GM21515 (cell line): Measurements from ENCODE around the gene RYR1.
"Not testable (repeated sequence)": the region's sequence is repeated elsewhere in the genome, so short reads cannot be mapped to it uniquely, and the experiment has no call there.

Experiments
- ATAC-seq: cut with Tn5 transposase; IDR thresholded peaks from one replicate; pipeline ENCODE4 v1.9.1; 2021; ENCODE audit not compliant: unreplicated experiment

The RYR1 gene

DNA sequence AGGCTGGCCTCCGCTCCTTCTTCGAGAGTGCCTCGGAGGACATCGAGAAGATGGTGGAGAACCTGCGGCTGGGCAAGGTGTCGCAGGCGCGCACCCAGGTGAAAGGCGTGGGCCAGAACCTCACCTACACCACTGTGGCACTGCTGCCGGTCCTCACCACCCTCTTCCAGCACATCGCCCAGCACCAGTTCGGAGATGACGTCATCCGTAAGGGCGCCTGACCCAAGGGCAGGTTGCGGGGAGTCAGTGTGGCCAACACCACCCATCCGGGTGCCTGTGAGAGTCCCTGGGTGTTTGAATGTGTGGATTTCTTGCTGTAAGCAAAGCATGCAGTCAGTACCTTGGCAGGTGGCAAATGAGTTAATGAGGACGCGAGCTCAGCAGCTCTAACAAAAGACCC is 78.8 kb downstream of the RYR1 start:
- ATAC-seq: no peak

DNA sequence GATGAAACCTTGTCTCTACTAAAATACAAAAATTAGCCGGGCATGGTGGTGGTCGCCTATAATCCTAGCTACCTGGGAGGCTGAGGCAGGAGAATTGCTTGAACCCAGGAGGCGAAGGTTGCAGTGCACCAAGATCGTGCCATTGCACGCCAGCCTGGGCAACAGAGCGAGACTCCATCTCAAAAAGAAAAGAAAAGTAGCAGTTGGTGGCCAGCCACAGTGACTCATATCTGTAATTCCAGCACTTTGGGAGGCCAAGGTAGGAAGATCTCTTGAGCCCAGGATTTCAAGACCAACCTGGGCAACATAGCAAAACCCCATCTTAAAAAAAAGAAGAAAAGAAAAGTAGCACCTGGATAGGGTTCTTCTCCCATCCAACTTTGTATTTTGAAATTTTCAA is 79.7 kb downstream of the RYR1 start:
- not testable (repeated sequence) for ATAC-seq

DNA sequence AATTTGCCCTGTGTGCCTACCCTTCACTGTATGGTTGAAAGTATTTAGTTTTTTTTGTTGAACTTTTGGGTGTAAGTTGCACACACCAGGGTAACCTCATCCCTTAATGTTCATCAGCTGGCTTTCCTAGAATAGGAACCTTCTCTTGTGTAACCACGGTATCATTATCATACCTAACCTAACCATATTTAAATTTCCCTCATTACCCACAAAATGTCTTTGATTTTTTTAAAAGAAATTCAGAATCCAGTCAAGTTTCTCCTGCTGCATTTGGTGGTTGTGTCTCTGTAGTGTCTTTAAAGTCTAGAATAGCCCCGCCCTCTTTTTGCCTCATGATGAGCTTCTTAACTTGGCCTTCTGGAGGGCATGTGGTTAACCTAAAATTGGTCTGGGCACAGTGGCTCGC is 80.3 kb downstream of the RYR1 start:
- no peak for ATAC-seq

DNA sequence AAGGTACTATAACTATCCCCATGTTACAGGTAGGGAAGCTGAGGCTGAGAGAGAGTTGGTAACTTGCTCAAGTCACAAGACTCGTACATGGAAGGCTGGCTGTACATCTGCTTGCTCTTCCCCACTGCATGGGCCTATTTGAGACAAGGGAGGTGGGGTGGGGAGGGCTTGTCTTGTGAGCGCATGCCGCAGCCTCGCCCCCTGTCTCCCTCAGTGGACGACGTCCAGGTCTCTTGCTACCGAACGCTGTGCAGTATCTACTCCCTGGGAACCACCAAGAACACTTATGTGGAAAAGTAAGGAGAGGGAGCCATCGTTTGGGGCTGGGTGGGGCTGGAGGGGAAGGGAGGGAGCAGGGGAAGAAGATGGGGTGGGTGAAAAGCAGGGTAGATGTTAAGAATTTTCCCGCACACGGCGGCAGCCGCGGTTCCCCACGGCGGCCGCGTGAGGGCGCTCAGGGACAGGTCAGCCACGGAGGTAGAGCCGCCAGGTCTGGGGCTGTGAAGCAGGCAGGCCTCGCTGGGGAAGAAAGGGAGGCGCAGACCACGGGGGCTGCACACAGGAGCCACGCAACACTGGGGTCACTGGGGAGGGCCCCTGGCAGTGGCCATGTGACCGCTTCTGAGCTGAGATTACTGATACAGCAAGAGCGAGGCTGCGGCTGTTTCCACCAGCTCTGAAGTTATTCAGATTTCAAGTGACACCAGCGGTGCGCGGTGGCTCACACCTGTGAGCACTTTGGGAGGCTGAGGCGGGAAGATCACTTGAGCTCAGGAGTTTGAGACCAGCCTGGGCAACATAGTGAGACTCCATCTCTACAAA is 81.5 kb downstream of the RYR1 start:
- ATAC-seq: no peak

DNA sequence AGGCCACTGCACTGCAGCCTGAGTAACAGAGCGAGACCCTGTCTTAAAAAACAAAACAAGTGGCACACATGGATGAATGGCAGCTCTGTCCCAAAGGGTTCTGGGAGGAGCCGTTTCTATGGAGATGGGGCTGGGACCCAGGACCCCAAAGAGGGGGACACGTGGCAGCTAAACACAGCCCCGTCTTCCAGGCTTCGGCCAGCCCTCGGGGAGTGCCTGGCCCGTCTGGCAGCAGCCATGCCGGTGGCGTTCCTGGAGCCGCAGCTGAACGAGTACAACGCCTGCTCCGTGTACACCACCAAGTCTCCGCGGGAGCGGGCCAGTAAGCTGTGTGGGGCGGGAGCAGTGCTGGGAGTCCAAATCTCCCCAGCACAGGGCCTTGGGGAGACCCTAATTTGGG is 82.4 kb downstream of the RYR1 start:
- ATAC-seq: no peak

DNA sequence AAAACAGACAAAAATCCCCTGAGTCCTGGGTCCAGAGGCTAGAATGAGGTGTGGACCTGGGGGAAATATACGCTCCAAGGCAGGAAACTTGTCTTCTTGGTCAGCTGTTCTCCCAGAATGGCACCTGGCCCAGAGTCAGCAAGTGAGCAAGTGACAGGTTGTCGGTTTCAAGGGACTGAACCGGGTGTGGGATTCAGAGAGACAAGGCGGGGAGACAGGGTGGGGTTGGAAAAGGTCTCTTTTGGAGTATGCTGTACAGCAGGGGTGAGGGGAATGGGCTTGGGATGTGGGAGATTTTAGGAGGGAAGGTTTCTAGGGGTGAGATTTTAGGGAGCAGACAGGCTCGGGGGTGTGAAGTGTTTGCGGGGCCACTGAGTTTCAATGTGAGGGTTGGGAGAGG is 83.3 kb downstream of the RYR1 start:
- ATAC-seq: no peak

DNA sequence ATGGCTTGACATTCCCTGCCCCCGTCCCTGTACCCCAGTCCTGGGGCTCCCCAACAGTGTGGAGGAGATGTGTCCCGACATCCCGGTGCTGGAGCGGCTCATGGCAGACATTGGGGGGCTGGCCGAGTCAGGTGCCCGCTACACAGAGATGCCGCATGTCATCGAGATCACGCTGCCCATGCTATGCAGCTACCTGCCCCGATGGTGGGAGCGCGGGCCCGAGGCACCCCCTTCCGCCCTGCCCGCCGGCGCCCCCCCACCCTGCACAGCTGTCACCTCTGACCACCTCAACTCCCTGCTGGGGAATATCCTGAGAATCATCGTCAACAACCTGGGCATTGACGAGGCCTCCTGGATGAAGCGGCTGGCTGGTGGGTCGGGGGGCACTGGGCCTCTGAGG is 83.8 kb downstream of the RYR1 start:
- no peak for ATAC-seq

DNA sequence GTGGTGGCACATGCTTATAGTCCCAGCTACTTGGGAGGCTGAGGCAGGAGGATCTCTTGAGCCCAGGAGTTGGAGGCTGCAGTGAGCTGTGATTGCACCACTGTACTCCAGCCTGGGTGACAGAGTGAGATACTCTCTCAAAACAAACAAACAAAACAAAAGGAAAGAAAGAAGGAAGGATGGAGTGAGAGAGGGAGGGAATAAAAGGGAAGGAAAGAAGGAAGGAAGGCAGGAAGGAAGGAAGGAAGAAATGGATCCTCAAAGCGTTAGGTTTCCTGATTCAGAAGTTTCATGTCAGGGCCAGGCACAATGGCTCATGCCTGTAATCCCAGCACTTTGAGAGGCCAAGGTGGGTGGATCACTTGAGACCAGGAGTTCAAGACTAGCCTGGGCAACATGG is 84.5 kb downstream of the RYR1 start:
- not testable (repeated sequence) for ATAC-seq

DNA sequence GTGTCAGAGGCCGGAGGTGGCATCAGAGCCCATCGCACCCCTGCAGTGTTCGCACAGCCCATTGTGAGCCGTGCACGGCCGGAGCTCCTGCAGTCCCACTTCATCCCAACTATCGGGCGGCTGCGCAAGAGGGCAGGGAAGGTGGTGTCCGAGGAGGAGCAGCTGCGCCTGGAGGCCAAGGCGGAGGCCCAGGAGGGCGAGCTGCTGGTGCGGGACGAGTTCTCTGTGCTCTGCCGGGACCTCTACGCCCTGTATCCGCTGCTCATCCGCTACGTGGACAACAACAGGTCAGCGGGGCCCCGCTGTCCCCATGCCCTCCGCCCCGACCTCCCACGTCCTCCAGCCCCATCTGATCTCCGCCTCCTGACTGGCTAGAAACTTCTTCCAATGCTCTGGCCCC is 85.7 kb downstream of the RYR1 start:
- ATAC-seq: no peak

DNA sequence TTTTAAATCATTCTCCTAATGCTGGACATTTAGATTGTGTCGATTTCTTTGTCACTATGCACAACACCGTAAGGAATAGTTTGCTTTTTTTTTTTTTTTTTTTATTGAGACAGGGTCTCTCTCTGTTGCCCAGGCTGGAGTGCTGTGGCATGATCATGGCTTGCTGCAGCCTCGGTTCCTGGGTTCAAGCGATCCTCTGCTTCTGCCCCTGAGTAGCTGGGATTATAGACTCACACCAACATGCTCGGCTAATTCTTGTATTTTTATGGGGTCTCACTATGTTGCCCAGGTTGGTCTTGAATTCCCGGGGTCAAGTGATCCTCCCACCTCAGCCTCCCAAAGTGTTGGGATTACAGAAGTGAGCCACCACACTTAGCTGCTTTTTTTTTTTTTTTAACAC is 86.5 kb downstream of the RYR1 start:
- ATAC-seq: no peak

DNA sequence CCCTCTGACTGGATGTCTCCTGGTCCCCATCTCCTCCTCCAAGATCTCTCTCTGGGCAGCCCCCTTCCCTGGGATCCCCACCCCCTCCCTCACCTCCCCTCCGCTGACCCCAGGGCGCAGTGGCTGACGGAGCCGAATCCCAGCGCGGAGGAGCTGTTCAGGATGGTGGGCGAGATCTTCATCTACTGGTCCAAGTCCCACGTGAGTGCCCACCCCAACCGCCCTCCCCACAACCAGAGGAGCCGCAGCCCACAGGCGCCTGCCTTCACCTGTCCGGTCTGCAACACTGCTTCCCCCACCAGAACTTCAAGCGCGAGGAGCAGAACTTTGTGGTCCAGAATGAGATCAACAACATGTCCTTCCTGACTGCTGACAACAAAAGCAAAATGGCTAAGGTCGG is 89.4 kb downstream of the RYR1 start:
- no peak for ATAC-seq

DNA sequence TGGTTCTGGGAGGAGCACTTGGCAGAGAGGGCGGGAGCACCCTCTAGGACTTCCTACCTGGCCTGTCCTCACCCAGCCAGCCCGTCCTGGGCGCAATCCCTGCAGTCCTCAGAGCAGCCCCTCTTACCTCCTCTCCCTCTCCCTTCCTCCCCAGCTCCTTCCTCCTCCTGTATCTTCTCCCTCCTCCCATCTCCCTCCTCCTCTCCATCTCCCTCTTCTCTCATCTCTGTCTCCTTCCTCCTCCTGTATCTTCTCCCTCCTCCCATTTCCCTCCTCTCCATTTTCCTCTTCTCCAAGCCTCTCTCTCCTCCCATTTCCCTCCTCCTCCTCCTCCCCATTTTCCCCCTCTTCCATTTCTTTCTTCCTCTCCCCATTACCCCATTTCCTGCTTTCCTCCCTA is 89.8 kb downstream of the RYR1 start:
- ATAC-seq: no peak

DNA sequence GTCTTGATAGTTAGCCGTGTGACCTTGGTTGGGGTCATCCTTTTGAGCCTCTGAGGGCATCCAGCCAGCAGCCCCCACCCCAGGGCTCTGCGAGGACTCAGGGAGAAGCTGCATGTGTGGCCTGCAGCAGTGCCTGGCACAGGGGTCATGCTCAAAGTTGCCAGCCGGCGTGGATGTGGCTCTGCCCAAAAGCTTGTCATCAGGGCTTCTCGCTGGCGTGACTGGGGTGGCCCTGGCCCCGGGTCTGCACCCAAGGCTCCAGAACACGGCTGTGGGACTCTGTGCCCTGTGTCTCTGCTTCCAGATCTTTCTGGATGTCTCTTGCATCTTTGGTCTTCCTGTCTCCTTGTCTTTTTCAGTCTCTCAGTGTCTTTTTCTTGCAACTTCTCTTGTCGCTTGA is 90.9 kb downstream of the RYR1 start:
- no peak for ATAC-seq

DNA sequence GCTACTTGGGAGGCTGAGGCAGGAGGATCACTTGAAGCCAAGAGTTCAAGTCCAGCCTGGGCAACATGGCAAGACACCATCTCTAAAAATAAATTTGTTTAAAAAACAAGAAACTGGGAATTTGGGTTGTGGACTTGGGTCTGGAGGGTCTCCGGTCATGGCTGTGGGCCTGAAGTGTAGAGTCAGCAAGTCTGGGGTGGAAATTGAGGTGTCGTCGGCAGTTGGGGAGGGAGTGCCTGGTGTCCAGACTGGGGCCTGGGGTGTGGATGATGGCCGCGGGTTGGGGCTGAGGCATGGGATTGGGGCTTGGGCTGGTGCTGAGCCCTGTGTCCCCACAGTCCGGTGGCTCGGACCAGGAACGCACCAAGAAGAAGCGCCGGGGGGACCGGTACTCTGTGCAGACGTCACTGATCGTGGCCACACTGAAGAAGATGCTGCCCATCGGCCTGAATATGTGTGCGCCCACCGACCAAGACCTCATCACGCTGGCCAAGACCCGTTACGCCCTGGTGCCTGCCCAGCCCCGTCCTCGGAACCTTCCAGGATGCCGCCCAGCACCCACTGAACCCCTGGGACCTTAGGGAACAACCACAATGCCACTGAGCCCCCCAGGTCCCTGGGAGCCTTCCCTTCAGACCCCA is 91.6 kb downstream of the RYR1 start:
- ATAC-seq: no peak

DNA sequence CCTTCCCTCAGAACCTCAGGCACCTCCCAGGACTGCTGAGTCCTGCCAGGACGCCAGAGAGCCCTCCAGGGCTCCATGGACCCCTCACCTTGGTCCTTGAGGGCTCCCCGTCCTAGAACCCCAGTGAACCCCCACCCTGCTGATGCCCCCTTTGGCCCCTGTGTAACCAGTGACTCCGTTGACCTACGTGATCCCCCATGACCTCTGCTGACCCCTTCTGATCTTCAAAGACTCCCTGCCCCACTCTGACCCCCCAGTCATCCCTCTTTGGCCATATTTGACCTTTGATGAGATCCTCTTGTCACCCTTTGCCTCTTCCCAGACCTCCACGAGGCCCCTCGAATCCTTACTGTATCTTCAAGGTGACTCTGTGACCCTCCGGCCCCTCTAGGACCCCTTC is 92.9 kb downstream of the RYR1 start:
- ATAC-seq: no peak

DNA sequence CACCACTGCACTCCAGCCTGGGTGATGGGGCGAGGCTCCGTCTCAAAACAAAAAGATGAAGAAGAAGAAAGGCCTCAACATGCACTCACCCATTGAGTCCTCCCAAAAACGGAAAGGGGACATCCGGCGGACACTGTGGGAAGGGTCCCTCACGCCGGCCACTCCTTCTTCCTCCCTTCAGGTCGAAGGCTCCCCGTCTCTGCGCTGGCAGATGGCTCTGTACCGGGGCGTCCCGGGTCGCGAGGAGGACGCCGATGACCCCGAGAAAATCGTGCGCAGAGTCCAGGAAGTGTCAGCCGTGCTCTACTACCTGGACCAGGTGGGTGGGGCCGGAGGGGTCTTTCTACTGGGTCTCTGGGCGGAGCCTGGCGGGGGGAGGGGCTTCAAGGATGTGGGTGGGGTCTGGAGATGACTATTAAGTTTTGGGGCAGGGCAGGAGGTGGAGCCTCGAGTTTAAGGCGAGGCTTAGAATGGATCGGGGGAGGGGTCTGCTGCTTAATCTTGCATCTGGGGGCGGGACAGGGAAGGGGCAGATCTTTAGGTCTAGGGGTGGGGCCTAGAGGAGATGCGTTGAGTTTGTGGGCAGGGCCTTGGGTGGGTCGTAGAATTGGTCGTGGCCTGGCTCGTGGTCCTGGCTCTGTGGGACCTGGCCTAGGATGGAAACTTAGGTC is 94.1 kb downstream of the RYR1 start:
- no peak for ATAC-seq

DNA sequence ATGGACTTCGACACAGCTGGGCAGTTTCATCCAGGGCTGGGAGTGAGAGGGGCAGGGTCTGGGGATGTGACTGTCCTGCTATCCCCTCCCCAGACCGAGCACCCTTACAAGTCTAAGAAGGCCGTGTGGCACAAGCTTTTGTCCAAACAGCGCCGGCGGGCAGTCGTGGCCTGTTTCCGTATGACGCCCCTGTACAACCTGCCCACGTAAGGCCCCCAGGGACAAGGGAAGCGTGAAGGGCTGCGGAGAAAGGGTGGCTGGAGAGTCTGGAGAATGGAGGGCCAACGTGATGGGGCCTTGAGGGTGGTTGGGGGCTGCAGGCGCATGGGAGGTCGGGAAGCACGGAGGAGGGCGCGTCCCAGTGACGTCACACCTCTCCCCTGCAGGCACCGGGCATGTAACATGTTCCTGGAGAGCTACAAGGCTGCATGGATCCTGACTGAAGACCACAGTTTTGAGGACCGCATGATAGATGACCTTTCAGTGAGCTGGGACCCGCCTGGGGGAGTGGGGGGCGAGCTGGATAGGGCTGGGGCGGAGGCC is 94.8 kb downstream of the RYR1 start:
- ATAC-seq: no peak

DNA sequence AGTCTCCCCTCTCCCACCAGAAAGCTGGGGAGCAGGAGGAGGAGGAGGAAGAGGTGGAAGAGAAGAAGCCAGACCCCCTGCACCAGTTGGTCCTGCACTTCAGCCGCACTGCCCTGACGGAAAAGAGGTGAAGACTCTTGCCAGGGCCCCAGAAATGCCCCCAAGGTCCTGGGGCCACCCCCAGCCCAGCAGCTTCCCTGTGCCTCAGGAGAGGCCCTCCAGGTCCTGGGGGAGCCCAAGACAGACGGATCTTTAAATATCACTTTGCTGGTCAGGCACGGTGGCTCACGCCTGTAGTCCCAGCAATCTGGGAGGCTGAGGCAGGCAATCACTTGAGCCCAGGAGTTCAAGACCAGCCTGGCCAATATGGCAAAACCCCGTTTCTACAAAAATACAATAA is 95.4 kb downstream of the RYR1 start:
- no peak for ATAC-seq

DNA sequence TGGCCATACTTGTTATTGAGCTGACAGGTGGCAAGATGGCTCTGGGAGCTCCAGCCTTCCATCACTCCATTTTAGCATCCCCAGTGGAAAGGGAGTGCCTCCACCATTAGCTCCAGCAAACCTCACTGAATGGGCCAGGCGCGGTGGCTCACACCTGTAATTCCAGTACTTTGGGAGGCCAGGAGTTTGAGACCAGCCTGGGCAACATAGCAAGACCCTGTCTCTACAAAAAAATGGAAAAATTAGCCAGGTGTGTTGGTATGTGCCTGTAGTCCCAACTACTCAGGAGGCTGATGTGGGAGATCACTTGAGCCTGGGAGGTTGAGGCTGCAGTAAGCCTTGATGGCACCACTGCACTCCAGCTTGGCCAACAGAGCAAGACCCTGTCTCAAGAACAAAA is 98.0 kb downstream of the RYR1 start:
- no peak for ATAC-seq

DNA sequence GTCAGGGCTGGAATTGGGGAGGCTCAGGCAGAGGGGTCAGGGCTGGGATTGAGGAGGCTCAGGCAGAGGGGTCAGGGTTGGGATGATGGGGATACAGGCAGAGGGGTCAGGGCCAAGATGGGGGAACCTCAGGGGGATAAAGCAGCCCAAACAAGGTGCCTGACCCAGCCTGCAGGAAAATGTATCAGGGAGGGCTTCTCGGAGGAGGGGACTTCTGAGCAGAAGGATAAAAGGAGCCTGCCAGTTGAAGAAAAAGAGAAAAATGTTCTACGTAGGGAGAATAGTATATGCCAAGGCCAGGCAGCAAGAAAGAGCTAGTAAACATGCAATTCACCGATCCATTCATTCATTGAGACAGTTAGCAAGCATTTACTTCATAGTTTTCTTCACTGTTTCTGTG is 99.4 kb downstream of the RYR1 start:
- ATAC-seq: no peak

DNA sequence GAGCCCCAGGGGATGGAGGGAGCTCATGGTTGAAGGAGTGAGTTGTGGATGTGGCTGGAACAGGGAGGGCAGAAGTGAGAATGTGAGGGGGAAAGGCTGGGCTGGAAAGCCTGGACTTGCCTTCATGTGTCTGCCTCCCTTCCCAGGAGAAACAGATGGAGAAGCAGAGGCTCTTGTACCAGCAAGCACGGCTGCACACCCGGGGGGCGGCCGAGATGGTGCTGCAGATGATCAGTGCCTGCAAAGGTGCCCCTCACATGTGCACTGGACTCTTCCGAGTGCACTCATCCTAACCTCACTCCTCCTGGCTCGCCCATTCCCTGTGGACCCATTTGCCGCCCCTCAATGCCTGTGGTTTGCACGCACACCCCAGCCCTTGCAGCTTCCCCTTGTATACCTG is 101.1 kb downstream of the RYR1 start:
- no peak for ATAC-seq

DNA sequence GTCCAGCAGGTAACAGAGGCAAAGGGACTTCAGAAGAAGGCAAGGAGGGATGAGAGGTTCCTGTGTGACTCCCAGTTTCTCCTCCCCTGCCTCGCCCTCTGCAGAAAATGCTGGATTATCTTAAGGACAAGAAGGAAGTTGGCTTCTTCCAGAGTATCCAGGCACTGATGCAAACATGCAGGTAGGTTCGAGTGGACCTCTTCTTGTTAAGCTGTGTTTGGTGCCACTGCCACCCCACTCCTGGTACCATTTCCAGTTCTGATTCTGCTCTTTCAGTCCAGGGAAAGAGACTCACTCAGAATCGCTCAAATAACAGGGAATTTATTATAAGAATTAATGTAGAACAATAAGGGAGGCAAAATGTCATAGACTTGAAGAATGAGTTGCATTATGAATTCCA is 101.7 kb downstream of the RYR1 start:
- ATAC-seq: no peak
